Measurements from ENCODE around the gene GPHN. TPM values are rescaled to one million over a fixed set of nuclear protein-coding genes. Genes with fewer than 3 reads are reported as not detected.

Gene GPHN
- total RNA-seq, 1 experiment from 2014 or later: 34.9 TPM

DNA sequence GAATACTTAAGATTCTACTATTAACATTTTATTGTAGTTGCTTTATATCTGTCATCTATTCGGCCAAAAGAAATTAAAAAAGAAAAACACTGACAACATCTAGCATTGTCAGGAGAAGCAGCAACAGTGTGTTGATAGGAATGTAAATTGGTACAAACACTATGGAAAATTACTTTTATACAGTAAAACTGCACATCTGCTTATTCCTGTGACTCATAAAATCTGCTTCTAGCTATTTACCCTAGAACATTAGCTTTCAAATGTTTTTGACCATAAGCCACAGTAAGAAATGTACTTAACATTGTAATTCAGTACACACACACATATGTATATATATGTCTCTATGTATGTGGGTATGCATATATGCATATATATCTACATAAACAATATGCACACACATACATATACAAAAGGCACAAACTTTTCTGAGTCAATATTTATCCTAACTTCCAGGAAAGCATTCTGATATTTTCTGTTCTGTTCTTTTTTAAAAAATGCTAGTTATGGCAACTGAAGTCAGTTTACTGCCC, 402.4 kb downstream of the GPHN start:
- no TSS peak for BruUV-seq (replicated peaks)
- Mint-ChIP-seq H3K27ac (ENCODE audit: unreplicated experiment) (no peak overlapping the region), H3K9me3 (ENCODE audit: low read depth, unreplicated experiment) (no peaks in the 10 kb centered on the region), H3K4me3 (ENCODE audit: low read depth, unreplicated experiment) (no peak overlapping the region), H3K36me3 (ENCODE audit: insufficient read depth, unreplicated experiment) (no peaks in the 10 kb centered on the region), H3K4me1 (ENCODE audit: low read depth, unreplicated experiment) (no peaks in the 10 kb centered on the region), H3K27me3 (ENCODE audit: unreplicated experiment) (no peaks in the 10 kb centered on the region)
- TF ChIP-seq, protein P1, sequence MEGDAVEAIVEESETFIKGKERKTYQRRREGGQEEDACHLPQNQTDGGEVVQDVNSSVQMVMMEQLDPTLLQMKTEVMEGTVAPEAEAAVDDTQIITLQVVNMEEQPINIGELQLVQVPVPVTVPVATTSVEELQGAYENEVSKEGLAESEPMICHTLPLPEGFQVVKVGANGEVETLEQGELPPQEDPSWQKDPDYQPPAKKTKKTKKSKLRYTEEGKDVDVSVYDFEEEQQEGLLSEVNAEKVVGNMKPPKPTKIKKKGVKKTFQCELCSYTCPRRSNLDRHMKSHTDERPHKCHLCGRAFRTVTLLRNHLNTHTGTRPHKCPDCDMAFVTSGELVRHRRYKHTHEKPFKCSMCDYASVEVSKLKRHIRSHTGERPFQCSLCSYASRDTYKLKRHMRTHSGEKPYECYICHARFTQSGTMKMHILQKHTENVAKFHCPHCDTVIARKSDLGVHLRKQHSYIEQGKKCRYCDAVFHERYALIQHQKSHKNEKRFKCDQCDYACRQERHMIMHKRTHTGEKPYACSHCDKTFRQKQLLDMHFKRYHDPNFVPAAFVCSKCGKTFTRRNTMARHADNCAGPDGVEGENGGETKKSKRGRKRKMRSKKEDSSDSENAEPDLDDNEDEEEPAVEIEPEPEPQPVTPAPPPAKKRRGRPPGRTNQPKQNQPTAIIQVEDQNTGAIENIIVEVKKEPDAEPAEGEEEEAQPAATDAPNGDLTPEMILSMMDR (IDR thresholded peaks at IDR 0.05; ENCODE audit: unreplicated experiment): no peak
- intact Hi-C loops (cut with micrococcal nuclease; ENCODE audit: unreplicated experiment): no loop called here
- CTCF ChIA-PET: interaction anchor here (0.5 kb wide), 1 partner anchor 10 kb away, joined by 3 read pairs; no protein-coding TSS in a partner anchor
- DNase-seq: no peak

DNA sequence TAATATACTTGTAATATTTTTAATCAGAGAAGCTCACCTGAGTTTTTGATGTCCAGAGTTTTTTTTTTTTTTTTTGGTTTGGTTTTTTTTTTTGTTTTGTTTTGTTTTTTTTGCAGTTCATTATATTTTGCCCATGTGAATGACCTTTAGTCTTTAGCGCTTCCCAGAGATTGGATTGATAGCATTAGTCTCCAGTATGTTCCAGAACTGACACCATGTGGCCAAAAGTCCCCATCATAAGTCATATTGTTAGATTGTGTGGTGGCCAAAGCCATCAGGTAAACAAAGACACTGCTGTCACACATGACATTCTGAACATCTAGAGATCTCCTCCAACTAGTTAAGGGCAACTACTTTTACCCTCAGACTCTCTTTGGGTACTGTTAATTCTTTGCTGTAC, 408.5 kb downstream of the GPHN start:
- H3K4me1 Mint-ChIP-seq (ENCODE audit: low read depth, unreplicated experiment): no peaks in the 10 kb centered on the region
- BruUV-seq (replicated peaks): no TSS peak
- intact Hi-C loops (cut with micrococcal nuclease; ENCODE audit: unreplicated experiment): no loop called here
- TF ChIP-seq, protein P1 (IDR thresholded peaks at IDR 0.05; ENCODE audit: unreplicated experiment): no peak
- no peak overlapping the region for H3K4me3 Mint-ChIP-seq (ENCODE audit: low read depth, unreplicated experiment)
- no peaks in the 10 kb centered on the region for H3K9me3 Mint-ChIP-seq (ENCODE audit: low read depth, unreplicated experiment)
- no peaks in the 10 kb centered on the region for H3K27me3 Mint-ChIP-seq (ENCODE audit: unreplicated experiment)
- no peak overlapping the region for H3K27ac Mint-ChIP-seq (ENCODE audit: unreplicated experiment)
- DNase-seq: no peak
- CTCF ChIA-PET: interaction anchor here (0.6 kb wide), 1 partner anchor 86 kb away, joined by 3 read pairs; no protein-coding TSS in a partner anchor
- no peaks in the 10 kb centered on the region for H3K36me3 Mint-ChIP-seq (ENCODE audit: insufficient read depth, unreplicated experiment)

DNA sequence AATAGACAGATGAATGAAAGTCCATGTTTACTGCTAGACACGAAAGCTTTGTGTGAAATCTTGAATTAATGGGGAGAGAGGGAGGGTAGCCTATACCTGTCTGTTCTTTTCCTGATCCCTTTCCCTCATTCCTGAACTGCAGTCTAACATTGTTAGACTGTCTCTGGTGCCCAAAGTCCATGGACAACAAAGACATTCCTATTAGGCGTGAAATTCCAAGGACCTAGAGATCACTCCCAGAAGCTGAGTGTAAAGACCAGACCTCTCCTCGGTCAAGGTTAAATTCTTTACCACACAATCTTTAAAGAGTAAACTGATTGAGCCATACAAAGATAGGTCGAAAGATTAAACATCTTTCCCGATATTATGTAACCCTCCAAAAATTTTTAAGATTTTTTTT, 410.6 kb downstream of the GPHN start:
- H3K27ac Mint-ChIP-seq (ENCODE audit: unreplicated experiment): no peak overlapping the region
- TF ChIP-seq, protein P1 (IDR thresholded peaks at IDR 0.05; ENCODE audit: unreplicated experiment): no peak
- no peaks in the 10 kb centered on the region for H3K4me1 Mint-ChIP-seq (ENCODE audit: low read depth, unreplicated experiment)
- intact Hi-C loops (cut with micrococcal nuclease; ENCODE audit: unreplicated experiment): no loop called here
- DNase-seq: no peak
- CTCF ChIA-PET: no interaction called here
- H3K4me3 Mint-ChIP-seq (ENCODE audit: low read depth, unreplicated experiment): no peak overlapping the region
- no peaks in the 10 kb centered on the region for H3K27me3 Mint-ChIP-seq (ENCODE audit: unreplicated experiment)
- no peaks in the 10 kb centered on the region for H3K9me3 Mint-ChIP-seq (ENCODE audit: low read depth, unreplicated experiment)
- no TSS peak for BruUV-seq (replicated peaks)
- H3K36me3 Mint-ChIP-seq (ENCODE audit: insufficient read depth, unreplicated experiment): no peaks in the 10 kb centered on the region

DNA sequence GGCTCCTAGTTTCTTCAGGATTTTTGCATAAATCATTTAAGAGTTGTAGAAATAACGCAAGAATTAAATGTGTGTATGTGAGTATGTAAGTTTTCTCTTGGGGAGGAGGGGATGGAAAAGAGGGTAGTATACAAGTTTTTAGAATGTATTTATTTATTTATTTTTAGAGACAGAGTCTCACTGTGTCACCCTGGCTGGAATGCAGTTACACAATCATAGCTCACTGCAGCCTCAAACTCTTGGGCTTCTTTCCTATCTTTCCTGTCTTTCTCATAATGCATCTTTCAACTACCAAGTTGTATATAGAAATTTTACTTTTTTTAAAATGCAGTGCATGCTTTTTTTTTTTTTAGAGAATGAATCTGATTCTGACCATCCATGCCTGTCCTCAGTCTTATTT, 412.2 kb downstream of the GPHN start:
- no TSS peak for BruUV-seq (replicated peaks)
- Mint-ChIP-seq H3K36me3 (ENCODE audit: insufficient read depth, unreplicated experiment) (no peaks in the 10 kb centered on the region), H3K4me1 (ENCODE audit: low read depth, unreplicated experiment) (no peaks in the 10 kb centered on the region), H3K27me3 (ENCODE audit: unreplicated experiment) (no peaks in the 10 kb centered on the region), H3K4me3 (ENCODE audit: low read depth, unreplicated experiment) (no peak overlapping the region), H3K9me3 (ENCODE audit: low read depth, unreplicated experiment) (no peaks in the 10 kb centered on the region), H3K27ac (ENCODE audit: unreplicated experiment) (no peak overlapping the region)
- DNase-seq: no peak
- intact Hi-C loops (cut with micrococcal nuclease; ENCODE audit: unreplicated experiment): no loop called here
- CTCF ChIA-PET: interaction anchor here (0.7 kb wide), 1 partner anchor 10 kb away, joined by 3 read pairs; no protein-coding TSS in a partner anchor
- TF ChIP-seq, protein P1 (IDR thresholded peaks at IDR 0.05; ENCODE audit: unreplicated experiment): no peak

All from Calu3 (cell line).